NCI-H82 treated with DMSO at 0.1 percent for 48 hours (cell line): ENCODE data around the gene PLA2G4F.

Experiments
- DNase-seq: peaks from one replicate; lab custom pipeline; 2025; ENCODE audit not compliant: unreplicated experiment; lab: John Stamatoyannopoulos, UW

PLA2G4F gene

DNA sequence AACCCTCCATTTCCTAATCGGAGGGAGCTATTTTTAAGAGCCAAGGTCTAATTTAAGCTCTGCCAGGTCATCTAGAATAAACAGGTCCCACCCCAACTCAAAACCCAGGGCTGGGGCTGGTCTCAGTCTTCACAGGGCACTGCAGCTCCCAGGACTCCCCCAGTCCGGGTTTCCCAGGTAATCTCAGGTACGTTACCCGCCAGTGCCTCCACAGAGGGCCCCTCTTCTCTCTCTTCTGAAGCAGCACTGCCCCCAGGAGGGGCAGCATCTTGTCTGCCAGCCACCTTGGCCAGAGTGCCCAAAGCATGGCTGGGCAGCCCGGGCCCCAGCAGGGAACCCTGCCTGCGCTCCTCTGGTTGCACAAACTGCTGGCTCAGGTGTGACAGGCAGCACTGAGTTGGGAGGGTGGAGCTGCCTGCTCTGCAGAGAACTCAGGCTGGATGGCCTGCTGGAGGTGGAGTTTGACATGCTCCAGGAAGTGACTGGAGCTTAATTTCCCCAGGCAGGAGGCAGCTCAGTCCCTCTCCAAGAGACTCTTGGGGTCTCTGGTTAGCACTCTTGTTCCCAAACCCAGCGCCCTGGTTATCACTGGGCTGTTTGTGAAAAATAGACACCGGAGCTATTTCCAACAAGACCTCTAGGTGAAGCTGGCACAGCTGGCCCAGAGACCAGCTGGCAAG, at the start of gene PLA2G4F:
PLA2G4F (minus strand) TSS at position 394 of the 680 bp plus-strand sequence; CDS start at position 307, 87 bp downstream.
- no peak for DNase-seq

GRCh38 chr15:42203891-42204290, 47.5 kb upstream of the PLA2G4F start:
- DNase-seq, result no peak

GRCh38 chr15:42202653-42203052, 46.2 kb upstream of the PLA2G4F start:
- DNase-seq, result no peak

- no peak for DNase-seq
These were observed 45.4 kb upstream of the PLA2G4F start for GRCh38 chr15:42201801-42202200.

DNA sequence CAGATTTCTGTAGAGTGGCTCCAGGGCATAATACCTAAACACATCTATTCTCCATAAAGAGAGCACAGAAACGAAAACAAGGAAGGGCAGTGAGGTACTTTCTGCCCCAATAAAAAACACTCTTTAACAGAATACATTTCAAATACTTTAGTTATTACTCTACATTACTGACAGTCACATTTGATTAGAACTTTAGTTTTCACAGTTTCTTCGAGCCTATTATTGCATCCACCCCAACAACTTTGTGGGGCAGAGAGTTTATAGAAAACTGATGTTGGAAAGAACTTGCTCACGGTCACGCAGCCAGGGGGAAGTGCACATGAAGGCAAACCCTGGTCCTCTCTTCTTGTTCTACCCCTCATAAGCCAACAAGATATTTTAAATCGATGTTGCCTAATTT, 42.7 kb upstream of the PLA2G4F start:
- DNase-seq, result no peak

DNA sequence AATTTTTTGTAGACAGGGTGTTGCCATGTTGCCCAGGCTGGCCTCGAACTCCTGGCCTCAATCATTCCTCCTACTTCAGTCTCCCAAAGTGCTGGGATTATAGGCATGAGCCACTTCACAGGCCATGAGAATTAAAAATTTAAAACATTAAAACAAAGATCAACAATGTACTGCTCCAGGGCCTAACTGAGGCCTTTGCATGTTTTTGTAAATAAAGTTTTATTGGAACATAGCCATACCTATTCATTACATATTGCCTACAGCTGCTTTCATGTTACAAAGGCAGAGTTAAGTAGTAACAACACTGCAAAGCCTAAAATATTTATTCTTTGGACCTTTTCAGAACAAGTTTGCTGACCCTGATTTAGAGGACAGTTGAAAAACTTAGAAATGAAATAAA, 42.1 kb upstream of the PLA2G4F start:
- DNase-seq, result no peak

DNA sequence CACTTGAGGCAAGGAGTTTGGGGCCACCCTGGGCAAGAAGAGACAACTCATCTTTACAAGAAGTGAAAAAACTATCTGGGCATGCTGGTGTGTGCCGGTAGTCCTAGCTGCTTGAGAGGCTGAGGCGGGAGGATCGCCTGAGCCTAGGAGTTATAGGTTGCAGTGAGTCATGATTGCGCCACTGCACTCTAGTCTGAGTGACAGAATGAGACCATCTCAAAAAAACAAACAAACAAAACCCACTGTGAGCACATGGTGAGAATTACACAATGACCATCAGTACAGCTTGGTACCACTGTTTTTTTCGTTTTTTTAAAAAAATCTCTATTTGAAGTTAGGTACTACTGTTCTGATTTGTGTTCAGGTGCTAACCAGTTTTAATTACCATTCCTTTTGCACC, 38.1 kb upstream of the PLA2G4F start:
- DNase-seq, result no peak

DNA sequence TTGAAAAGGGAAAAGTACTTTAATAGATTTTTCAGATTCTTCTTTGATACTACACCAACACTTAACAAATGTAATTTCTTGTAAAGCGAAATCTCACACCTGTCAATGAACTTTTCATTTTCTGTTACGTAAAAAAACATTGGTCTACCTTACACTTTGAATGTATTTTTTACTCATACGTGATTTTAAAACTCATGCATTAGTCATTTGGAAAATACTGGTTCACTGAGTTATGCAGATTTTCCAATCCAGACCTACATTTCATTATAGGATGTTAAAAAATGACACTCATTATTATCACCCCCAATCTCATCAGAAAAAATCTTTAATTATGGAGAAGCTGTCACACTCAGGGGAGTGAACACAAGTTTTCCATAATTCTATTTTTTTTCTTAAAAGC, 36.9 kb upstream of the PLA2G4F start:
- DNase-seq, result no peak

GRCh38 chr15:42191610-42192346, 35.3 kb upstream of the PLA2G4F start:
- no peak for DNase-seq

GRCh38 chr15:42190370-42190769, 33.9 kb upstream of the PLA2G4F start:
- no peak for DNase-seq

- DNase-seq, result no peak
These were observed 29.4 kb upstream of the PLA2G4F start for GRCh38 chr15:42185801-42186200.

GRCh38 chr15:42184736-42185135, 28.3 kb upstream of the PLA2G4F start:
- DNase-seq, result no peak

- no peak for DNase-seq
These were observed 27.9 kb upstream of the PLA2G4F start for GRCh38 chr15:42184296-42184695.

GRCh38 chr15:42182961-42183360, 26.5 kb upstream of the PLA2G4F start:
- DNase-seq, result no peak

DNA sequence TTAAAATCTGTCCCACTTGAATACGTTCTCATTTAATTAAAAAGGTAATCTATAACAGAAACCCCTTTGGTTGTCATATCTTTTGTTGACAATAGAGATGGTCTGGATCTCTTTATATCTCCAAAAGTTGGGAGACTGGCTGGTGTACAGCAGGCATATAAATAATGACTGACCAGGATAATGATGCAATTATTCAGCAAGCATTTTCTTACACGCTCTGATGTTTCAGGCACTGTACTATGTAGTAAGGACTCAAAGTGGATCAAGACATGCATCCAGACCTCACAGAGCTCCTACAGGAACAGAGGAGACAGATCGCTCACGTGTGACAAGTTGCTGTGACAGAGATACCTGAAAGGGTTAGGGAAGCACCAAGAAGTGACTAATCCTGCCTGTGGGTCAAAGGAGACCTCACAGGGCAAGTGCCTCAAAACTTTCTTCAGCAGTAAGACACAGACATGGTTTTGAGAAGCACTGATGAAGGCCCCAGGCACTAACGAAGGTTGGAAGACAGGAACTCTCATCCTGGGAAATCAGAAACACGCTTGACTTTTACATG, 26.0 kb upstream of the PLA2G4F start:
- DNase-seq, result no peak

DNA sequence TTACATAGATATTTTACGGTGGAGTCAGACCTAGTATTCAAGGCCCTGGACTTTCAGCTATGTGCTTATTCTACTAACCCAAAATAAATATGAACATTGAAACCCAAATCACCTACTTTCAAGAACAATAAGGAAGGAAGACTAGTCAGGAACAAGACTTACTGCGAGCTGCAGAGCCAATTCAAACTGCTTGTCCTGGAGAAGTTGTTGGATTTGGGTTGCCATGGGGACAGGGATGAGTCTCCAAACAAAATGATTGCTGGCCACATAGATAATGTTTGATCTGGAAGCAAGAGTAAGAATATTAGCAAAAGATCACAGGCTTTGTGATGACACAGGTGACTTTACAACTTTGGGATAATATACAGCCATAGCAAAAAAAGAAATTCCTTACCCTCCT, 21.6 kb upstream of the PLA2G4F start:
- no peak for DNase-seq

- DNase-seq, result no peak
These were observed 19.2 kb upstream of the PLA2G4F start for GRCh38 chr15:42175671-42176070.

- no peak for DNase-seq
These were observed 16.0 kb upstream of the PLA2G4F start for GRCh38 chr15:42172475-42172874.

DNA sequence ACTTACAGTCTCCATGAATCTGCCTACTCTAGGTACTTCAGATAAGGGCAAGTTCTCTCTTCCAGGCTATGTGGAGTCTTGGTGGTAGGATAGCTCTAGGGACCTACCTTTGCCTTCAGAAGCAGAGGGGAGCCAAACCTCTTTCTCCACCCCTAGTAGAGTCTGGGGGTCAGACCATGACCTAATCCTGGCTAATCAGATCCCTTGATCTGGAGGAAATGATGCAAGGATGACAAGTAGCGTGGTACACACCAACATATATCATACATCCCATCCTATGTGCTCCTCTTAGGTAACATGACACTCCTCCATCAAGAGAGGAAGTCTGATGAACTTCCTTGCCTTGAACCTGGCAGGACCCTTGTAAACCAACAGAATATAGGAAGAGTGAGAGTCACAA, 15.4 kb upstream of the PLA2G4F start:
- no peak for DNase-seq

GRCh38 chr15:42171122-42171521, 14.7 kb upstream of the PLA2G4F start:
- no peak for DNase-seq

DNA sequence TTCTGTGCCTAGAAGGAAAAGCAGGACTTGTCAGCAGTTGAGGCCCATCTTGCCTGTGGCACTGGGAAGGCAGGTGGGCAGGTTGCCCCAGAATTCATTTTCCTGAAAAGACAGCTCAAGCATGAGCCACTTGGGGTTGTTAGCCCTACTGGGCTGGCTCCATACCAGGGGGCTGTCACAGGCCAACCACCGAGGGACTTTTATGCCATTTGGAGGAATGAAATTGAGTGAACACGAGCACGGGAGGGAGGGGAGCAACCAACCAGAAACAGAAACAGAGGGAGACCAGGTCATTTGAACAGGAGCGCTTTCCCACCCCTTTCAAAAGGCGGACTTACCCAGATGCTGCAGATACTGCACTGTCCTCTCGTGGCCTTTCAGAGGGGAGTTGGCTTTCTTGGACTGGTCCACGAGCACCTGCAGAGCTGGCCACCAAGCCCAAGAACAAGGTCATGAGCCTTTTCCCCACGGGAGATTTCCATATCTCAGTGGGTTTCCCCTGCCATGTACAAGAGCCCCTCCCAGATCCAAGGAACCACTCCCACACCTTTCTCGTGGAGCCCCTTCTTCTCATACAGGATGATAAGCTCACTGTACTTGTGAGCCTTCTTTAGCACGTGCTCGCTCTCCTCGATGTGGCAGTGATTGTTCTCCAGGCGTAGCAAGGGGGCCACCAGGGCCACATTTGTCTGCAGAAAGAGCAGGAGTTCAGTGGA, 9.9 kb upstream of the PLA2G4F start:
- no peak for DNase-seq

DNA sequence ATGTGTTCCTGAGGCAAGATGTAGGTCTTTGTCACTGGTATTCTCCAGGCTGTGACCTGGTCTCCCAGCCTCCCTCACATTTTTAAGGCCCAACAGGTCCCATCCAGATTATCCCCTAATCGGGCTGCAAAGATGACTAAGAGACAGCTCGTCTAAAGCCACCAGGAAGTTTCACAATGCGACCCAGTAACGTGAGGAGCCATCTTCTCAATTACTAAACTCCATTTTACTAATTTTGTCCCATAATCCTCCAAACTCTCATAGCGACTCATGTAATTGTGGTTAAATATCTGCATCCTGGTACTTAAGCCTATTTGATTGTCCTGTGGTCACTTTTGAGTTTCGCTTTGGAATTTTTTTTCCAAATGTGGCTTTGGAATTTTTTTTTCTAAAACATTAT, 8.7 kb upstream of the PLA2G4F start:
- DNase-seq, result no peak
